IMR-90 (cell line): ENCODE measurements around the gene THRA. TPM values are rescaled to one million over a fixed set of nuclear protein-coding genes. Genes with fewer than 3 reads are reported as not detected.
A peak's percentile ranks its signal among the peaks of the same experiment; 100 is the strongest.

Experiments
- BHLHE40 ChIP-seq: fragments of 150-350 bp; IDR thresholded peaks from 2 replicates; pipeline ENCODE4 v1.6.1; 2016; ENCODE audit warnings: mild to moderate bottlenecking, low read depth, low read length
- CHD1 ChIP-seq: IDR thresholded peaks from 2 replicates; pipeline ENCODE4 v1.6.1; 2012; ENCODE audit warnings: low read depth, low read length, improper control_type of control experiment
- FOS ChIP-seq: fragments of 150-350 bp; IDR thresholded peaks from 2 replicates; pipeline ENCODE4 v1.6.1; 2016; ENCODE audit warnings: low read depth, low read length
- polyA plus RNA-seq, 3 experiments: library from polyadenylated mRNA; depleted of rRNA; stranded (reverse); fragments of >200 nt; gene quantifications; 2 replicates each; pipeline ENCODE4 v1.2.3, GENCODE V29; 2012; ENCODE audit warnings: low replicate concordance in 1 of 3
- total RNA-seq: library from RNA; depleted of rRNA; stranded (reverse); fragments of >200 nt; gene quantifications from 2 replicates; pipeline ENCODE4 v1.2.3, GENCODE V29; 2012

Gene THRA
- total and polyA plus RNA-seq, 2 of the 4 experiments (the other 2 are of a cell fraction), result 22.0 to 23.4 TPM

DNA sequence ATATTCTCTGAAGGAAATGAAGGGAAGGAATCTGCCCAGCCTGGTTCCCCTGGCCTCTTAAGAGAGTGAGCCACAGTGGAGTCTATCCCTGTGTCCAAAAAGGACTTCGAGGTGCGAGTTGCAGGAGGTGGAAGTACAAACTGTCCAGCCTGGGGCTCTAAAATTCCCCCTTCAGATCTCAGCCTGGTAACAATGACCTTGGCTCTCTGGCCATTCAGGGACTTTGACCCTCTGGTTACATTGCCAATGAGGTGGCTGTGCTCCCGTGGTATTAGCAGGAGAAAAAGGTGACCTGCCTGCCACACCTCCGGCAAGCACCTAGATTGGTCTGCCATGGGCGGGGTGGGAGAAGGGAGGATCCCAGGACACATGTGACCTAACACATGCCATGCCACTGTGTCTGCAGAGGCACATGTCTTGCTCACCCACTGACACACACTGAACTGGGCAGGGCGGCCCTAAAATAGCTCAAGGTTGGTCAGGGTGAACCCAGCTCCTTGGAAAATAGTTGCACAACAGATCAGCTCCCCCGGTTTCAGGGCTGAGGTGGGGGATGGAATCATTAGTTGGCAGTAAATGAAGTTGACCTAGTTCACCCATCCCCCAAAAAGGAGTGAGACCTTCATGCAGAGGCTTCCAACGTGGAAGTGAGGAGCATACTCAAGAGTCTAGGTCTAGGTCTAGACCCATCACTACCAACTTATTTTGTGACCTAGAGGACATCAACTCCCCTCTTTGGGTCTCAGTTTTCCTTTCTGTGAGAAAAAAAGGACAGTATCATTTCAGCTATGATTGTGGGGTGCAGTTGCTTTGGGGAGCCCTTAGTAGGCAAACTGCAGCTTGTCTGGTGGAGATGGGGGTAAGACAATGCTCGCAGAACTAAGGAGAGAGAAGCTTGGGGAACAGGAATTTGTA, 35.4 kb downstream of the THRA start (continued):
- no peak for TF ChIP-seq FOS
- 0 out of 2 replicates have a peak, but pooled peaks have one; percentile 17 for TF ChIP-seq BHLHE40
- no peak for TF ChIP-seq CHD1
